ENCODE data around the gene DPH5. TPM values are rescaled to one million over a fixed set of nuclear protein-coding genes. Genes with fewer than 3 reads are reported as not detected.
"Not testable (repeated sequence)": the region's sequence is repeated elsewhere in the genome, so short reads cannot be mapped to it uniquely, and the experiment has no call there.

Gene DPH5
- total and polyA plus RNA-seq, 2 donors (not counting 1 experiment from before 2014, with no cell fraction given), result 33.0 to 42.5 TPM

DNA sequence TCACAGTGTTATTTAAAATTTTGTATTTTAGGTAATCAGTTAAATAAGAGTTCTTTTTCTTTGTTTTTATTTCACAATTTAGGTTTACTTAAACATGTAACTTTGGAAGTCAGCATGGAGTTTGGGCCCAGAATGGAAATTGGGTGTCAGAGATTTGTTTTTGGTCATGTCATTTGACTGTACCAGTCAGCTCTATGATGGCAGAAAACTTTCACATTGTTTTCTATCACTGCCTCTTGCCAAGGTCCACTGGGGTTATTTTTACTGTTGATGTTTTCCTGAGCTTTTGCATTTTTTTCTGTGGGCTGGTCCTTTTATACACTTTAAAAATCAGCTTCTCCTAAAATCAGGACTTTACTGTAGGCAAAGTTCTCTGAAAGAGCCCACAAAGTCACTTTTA is 75.2 kb downstream of the DPH5 start:
- intact Hi-C loops (cut with micrococcal nuclease), result no loop called here
- Mint-ChIP-seq H3K27me3 (no peaks in the 10 kb centered on the region), H3K4me1 (peaks cover 61% of the 10 kb centered on the region), H3K9me3 (ENCODE audit: insufficient read depth) (peaks cover 3% of the 10 kb centered on the region), H3K27ac (peak overlapping the region; percentile 65), H3K4me3 (peak overlapping the region; percentile 67)
- no peaks in the 10 kb centered on the region for H3K79me2 ChIP-seq (ENCODE audit: control insufficient read depth, insufficient read depth, low read length)
- H3K36me3 ChIP-seq (replicated peaks in 1 of 2; ENCODE audit: control extremely low read depth in 1 of 2, control insufficient read depth in 1 of 2, extremely low read depth in 1 of 2, insufficient read depth in 2 of 2, low read length in 1 of 2), result peaks cover 2 to 4% of the 10 kb centered on the region in 2 experiments
- H3K27me3 ChIP-seq (replicated peaks in 1 of 4; ENCODE audit: control extremely low read depth in 1 of 4, control insufficient read depth in 3 of 4, insufficient read depth in 4 of 4, low read length in 3 of 4), result no peaks in the 10 kb centered on the region
- ChIA-PET CTCF (interaction anchor here (1.4 to 3.0 kb wide), 3 partner anchors 11 to 338 kb away, joined by 3 to 17 read pairs (median 9); no protein-coding TSS in a partner anchor), POLR2A (interaction anchor here (1.4 to 1.7 kb wide), 2 partner anchors 338 to 359 kb away, joined by 3 to 6 read pairs; no protein-coding TSS in a partner anchor)
- no peaks in the 10 kb centered on the region for H4K20me1 ChIP-seq (ENCODE audit: control insufficient read depth, insufficient read depth, low read length, poor library complexity, severe bottlenecking)
- H3K9ac ChIP-seq (ENCODE audit: low read length), result peak overlapping the region; percentile 29
- peak overlapping the region; percentile 36 for H3K4me2 ChIP-seq (replicated peaks; ENCODE audit: low read depth, low read length, poor library complexity, severe bottlenecking)
- TF ChIP-seq, protein P1, sequence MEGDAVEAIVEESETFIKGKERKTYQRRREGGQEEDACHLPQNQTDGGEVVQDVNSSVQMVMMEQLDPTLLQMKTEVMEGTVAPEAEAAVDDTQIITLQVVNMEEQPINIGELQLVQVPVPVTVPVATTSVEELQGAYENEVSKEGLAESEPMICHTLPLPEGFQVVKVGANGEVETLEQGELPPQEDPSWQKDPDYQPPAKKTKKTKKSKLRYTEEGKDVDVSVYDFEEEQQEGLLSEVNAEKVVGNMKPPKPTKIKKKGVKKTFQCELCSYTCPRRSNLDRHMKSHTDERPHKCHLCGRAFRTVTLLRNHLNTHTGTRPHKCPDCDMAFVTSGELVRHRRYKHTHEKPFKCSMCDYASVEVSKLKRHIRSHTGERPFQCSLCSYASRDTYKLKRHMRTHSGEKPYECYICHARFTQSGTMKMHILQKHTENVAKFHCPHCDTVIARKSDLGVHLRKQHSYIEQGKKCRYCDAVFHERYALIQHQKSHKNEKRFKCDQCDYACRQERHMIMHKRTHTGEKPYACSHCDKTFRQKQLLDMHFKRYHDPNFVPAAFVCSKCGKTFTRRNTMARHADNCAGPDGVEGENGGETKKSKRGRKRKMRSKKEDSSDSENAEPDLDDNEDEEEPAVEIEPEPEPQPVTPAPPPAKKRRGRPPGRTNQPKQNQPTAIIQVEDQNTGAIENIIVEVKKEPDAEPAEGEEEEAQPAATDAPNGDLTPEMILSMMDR (IDR thresholded peaks at IDR 0.05), result no peak
- TF ChIP-seq EZH2 (IDR thresholded peaks at IDR 0.05; ENCODE audit: borderline replicate concordance, insufficient read depth, low read depth, low read length, poor library complexity, severe bottlenecking), result no peak
- H3K4me1 ChIP-seq (ENCODE audit: control insufficient read depth in 2 of 2, insufficient read depth in 2 of 2, low read length in 2 of 2), result peaks cover 33% of the 10 kb centered on the region in 2 donors
- ATAC-seq (ENCODE audit: low read depth) (no peak), DNase-seq (no peak)
- no peak overlapping the region for H2AFZ ChIP-seq (ENCODE audit: insufficient read depth, low read depth, low read length, poor library complexity, severe bottlenecking)
- no peak overlapping the region for H3K4me3 ChIP-seq (ENCODE audit: control extremely low read depth in 1 of 5, extremely low read depth in 1 of 5, insufficient read depth in 1 of 5, low read depth in 2 of 5, low read length in 4 of 5)
- peaks cover 2 to 8% (median 7%) of the 10 kb centered on the region in 3 donors for H3K9me3 ChIP-seq (ENCODE audit: control extremely low read depth in 1 of 3, control insufficient read depth in 2 of 3, insufficient read depth in 1 of 3, low read length in 2 of 3)
- peak overlapping the region; percentile 34 to 50 for H3K27ac ChIP-seq (ENCODE audit: low read length in 2 of 2)

DNA sequence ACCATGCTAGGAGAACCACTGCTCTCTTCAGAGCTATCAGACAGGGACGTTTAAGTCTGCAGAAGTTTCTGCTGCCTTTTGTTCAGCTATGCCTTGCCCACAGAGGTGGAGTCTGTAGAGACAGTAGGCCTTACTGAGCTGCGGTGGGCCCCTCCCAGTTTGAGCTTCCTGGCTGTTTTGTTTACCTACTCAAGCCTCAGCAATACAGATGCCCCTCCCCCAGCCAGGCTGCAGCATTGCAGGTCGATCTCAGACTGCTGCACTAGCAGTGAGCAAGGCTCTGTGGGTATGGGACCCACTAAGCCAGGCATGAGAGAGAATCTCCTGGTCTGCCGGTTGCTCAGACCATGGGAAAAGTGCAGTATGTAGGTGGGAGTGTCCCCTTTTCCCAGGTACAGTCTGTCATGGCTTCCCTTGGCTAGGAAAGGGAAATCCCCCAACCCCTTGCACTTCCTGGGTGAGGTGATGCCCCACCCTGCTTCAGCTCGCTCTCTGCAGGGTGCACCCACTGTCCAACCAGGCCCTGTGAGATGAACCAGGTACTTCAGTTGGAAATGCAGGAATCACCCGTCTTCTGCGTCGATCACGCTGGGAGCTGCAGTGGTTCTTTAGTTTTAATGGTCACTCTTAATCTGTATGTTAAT is 75.9 kb downstream of the DPH5 start:
- peak overlapping the region; percentile 91 for H3K27ac Mint-ChIP-seq
- peak overlapping the region; percentile 52 to 53 for H3K27ac ChIP-seq (ENCODE audit: low read length in 2 of 2)
- peak overlapping the region; percentile 59 for H2AFZ ChIP-seq (ENCODE audit: insufficient read depth, low read depth, low read length, poor library complexity, severe bottlenecking)
- H3K4me1 Mint-ChIP-seq, result peaks cover 60% of the 10 kb centered on the region
- H3K4me3 Mint-ChIP-seq, result peak overlapping the region; percentile 67
- intact Hi-C loops (cut with micrococcal nuclease), result loop anchor here (2.0 kb wide), 1 partner anchor 53 kb away; the partner anchor contains the start of gene SLC30A7
- ChIA-PET CTCF (interaction anchor here (1.4 to 3.0 kb wide), 3 partner anchors 12 to 339 kb away, joined by 3 to 17 read pairs (median 9); no protein-coding TSS in a partner anchor), POLR2A (interaction anchor here (1.0 to 1.7 kb wide), 3 partner anchors 289 to 360 kb away, joined by 3 to 6 read pairs (median 3); no protein-coding TSS in a partner anchor)
- not testable (repeated sequence) for H3K9me3 Mint-ChIP-seq (ENCODE audit: insufficient read depth); H3K27me3 Mint-ChIP-seq; H3K9me3 ChIP-seq (ENCODE audit: control extremely low read depth in 1 of 3, control insufficient read depth in 2 of 3, insufficient read depth in 1 of 3, low read length in 2 of 3); H3K36me3 ChIP-seq (replicated peaks in 1 of 2; ENCODE audit: control extremely low read depth in 1 of 2, control insufficient read depth in 1 of 2, extremely low read depth in 1 of 2, insufficient read depth in 2 of 2, low read length in 1 of 2); H4K20me1 ChIP-seq (ENCODE audit: control insufficient read depth, insufficient read depth, low read length, poor library complexity, severe bottlenecking); H3K79me2 ChIP-seq (ENCODE audit: control insufficient read depth, insufficient read depth, low read length); H3K27me3 ChIP-seq (replicated peaks in 1 of 4; ENCODE audit: control extremely low read depth in 1 of 4, control insufficient read depth in 3 of 4, insufficient read depth in 4 of 4, low read length in 3 of 4)
- peak overlapping the region; percentile 29 for H3K9ac ChIP-seq (ENCODE audit: low read length)
- WGBS (ENCODE audit: insufficient coverage), result 6% methylated on average over 2 of the region's 9 CpGs
- H3K4me3 ChIP-seq (ENCODE audit: control extremely low read depth in 1 of 5, extremely low read depth in 1 of 5, insufficient read depth in 1 of 5, low read depth in 2 of 5, low read length in 4 of 5), result peak overlapping the region in 3 of 5 experiments; percentile 3 to 44 (median 21)
- ATAC-seq (ENCODE audit: low read depth) (peak; percentile 99), DNase-seq (peak; percentile 85)
- peak overlapping the region; percentile 36 for H3K4me2 ChIP-seq (replicated peaks; ENCODE audit: low read depth, low read length, poor library complexity, severe bottlenecking)
- peaks cover 33% of the 10 kb centered on the region in 2 donors for H3K4me1 ChIP-seq (ENCODE audit: control insufficient read depth in 2 of 2, insufficient read depth in 2 of 2, low read length in 2 of 2)

DNA sequence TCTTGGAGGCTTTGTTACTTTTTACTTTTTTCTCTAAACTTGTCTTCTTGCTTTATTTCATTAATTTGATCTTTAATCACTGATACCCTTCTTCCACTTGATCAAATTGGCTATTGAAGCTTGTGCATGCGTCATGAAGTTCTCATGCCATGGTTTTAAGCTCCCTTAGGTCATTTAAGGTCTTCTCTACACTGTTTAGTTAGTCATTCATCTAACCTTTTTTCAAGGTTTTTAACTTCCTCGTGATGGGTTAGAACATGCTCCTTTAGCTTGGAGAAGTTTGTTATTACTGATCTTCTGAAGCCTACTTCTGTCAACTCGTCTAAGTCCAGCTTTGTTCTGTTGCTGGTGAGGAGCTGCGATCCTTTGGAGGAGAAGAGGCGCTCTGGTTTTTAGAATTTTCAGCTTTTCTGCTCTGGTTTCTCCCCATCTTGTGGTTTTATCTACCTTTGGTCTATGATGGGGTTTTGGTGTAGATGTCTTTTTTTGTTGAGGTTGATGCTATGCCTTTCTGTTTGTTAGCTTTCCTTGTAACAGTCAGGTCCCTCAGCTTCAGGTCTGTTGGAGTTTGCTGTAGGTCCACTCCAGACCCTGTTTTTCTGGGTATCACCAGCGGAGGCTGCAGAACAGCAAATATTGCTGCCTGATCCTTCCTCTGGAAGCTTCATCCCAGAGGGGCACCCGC is 76.7 kb downstream of the DPH5 start:
- CTCF ChIA-PET, result interaction anchor here (1.4 to 3.0 kb wide), 3 partner anchors 290 to 339 kb away, joined by 4 to 17 read pairs (median 9); no protein-coding TSS in a partner anchor
- H3K4me2 ChIP-seq (replicated peaks; ENCODE audit: low read depth, low read length, poor library complexity, severe bottlenecking), result peak overlapping the region; percentile 36

More for the DNA sequence above, 76.7 kb downstream of the DPH5 start:
- H3K4me3 Mint-ChIP-seq, result peak overlapping the region; percentile 67
- Histone ChIP-seq H3K4me1 (ENCODE audit: control insufficient read depth in 2 of 2, insufficient read depth in 2 of 2, low read length in 2 of 2) (peaks cover 33% of the 10 kb centered on the region in 2 donors), H3K9me3 (ENCODE audit: control extremely low read depth in 1 of 3, control insufficient read depth in 2 of 3, insufficient read depth in 1 of 3, low read length in 2 of 3) (peaks cover 2 to 11% (median 7%) of the 10 kb centered on the region in 3 donors), H2AFZ (ENCODE audit: insufficient read depth, low read depth, low read length, poor library complexity, severe bottlenecking) (peak overlapping the region; percentile 59), H3K4me3 (ENCODE audit: control extremely low read depth in 1 of 5, extremely low read depth in 1 of 5, insufficient read depth in 1 of 5, low read depth in 2 of 5, low read length in 4 of 5) (peak overlapping the region in 1 of 5 experiments; percentile 44), H3K9ac (ENCODE audit: low read length) (peak overlapping the region; percentile 29), H3K27ac (ENCODE audit: low read length in 2 of 2) (peak overlapping the region; percentile 52 to 53)
- H3K9me3 Mint-ChIP-seq (ENCODE audit: insufficient read depth); H4K20me1 ChIP-seq (ENCODE audit: control insufficient read depth, insufficient read depth, low read length, poor library complexity, severe bottlenecking); H3K27me3 Mint-ChIP-seq; H3K79me2 ChIP-seq (ENCODE audit: control insufficient read depth, insufficient read depth, low read length); DNase-seq; ATAC-seq (ENCODE audit: low read depth); H3K27me3 ChIP-seq (replicated peaks in 1 of 4; ENCODE audit: control extremely low read depth in 1 of 4, control insufficient read depth in 3 of 4, insufficient read depth in 4 of 4, low read length in 3 of 4); H3K36me3 ChIP-seq (replicated peaks in 1 of 2; ENCODE audit: control extremely low read depth in 1 of 2, control insufficient read depth in 1 of 2, extremely low read depth in 1 of 2, insufficient read depth in 2 of 2, low read length in 1 of 2): not testable (repeated sequence)
- POLR2A ChIA-PET, result interaction anchor here (1.0 to 1.7 kb wide), 2 partner anchors 290 to 340 kb away, joined by 3 to 6 read pairs; no protein-coding TSS in a partner anchor
- 94% methylated on average over 4 of the region's 7 CpGs for WGBS (ENCODE audit: insufficient coverage)
- intact Hi-C loops (cut with micrococcal nuclease), result loop anchor here (2.0 kb wide), 1 partner anchor 52 kb away; the partner anchor contains the start of gene SLC30A7
- peak overlapping the region; percentile 91 for H3K27ac Mint-ChIP-seq
- peaks cover 60% of the 10 kb centered on the region for H3K4me1 Mint-ChIP-seq
